WTC11 (cell line): ENCODE results near the gene SVIL. TPM values are rescaled to one million over a fixed set of nuclear protein-coding genes. Genes with fewer than 3 reads are reported as not detected.
"Not testable (repeated sequence)": the region's sequence is repeated elsewhere in the genome, so short reads cannot be mapped to it uniquely, and the experiment has no call there.

Experiments
- ATAC-seq: fragments of 200-7000 bp; cut with Tn5 transposase; 2 replicates; pipeline ENCODE4 v1.10.0; 2021; ENCODE audit warnings: mild to moderate bottlenecking, moderate library complexity
- CTCF ChIA-PET: fragments of 300-600 bp; sonication (Branson Sonifier 250); formaldehyde crosslinking; loops from one replicate; lab custom pipeline; 2021; ENCODE audit warnings: antibody characterized with exemption; lab: Charles Lee
- POLR2A ChIA-PET: fragments of 350-600 bp; sonication (Branson Sonifier 250); formaldehyde crosslinking; loops from one replicate; lab custom pipeline; 2021; ENCODE audit warnings: antibody characterized with exemption; lab: Charles Lee
- DNase-seq: peaks from one replicate; pipeline ENCODE4 v3.0.0; 2021; ENCODE audit warnings: low spot score
- H3K27ac Mint-ChIP-seq: 2 replicates; pipeline ENCODE4 v1.8.0; 2021; ENCODE audit warnings: mixed read lengths
- H3K27me3 Mint-ChIP-seq: 2 replicates; pipeline ENCODE4 v1.8.0; 2021; ENCODE audit warnings: low read depth, mild to moderate bottlenecking, moderate library complexity, mixed read lengths
- H3K36me3 Mint-ChIP-seq: 2 replicates; pipeline ENCODE4 v1.8.0; 2021; ENCODE audit warnings: mixed read lengths
- H3K4me1 Mint-ChIP-seq: 2 replicates; pipeline ENCODE4 v1.8.0; 2022; ENCODE audit warnings: mixed read lengths
- H3K4me3 Mint-ChIP-seq: 2 replicates; pipeline ENCODE4 v1.8.0; 2021; ENCODE audit warnings: mild to moderate bottlenecking, moderate library complexity, mixed read lengths
- H3K9me3 Mint-ChIP-seq: 2 replicates; pipeline ENCODE4 v1.8.0; 2021; ENCODE audit warnings: mixed read lengths
- ARID4B ChIP-seq: sonication (generic); formaldehyde crosslinking; IDR thresholded peaks from 2 replicates; pipeline ENCODE4 v1.8.0; 2023; ENCODE audit warnings: missing genetic modification reagents, mild to moderate bottlenecking, borderline replicate concordance
- CREM ChIP-seq: sonication (generic); formaldehyde crosslinking; IDR thresholded peaks from 2 replicates; pipeline ENCODE4 v1.8.1; 2022; ENCODE audit warnings: mild to moderate bottlenecking, missing genetic modification reagents, moderate library complexity
- CTCF ChIP-seq: fragments of 200-600 bp; IDR thresholded peaks from 2 replicates; pipeline ENCODE4 v1.8.0; 2022; ENCODE audit warnings: antibody characterized with exemption
- EMX1 ChIP-seq: fragments of 250-450 bp; sonication (Bioruptor Pico); IDR thresholded peaks from 2 replicates; pipeline ENCODE4 v1.8.0; 2021; ENCODE audit warnings: mild to moderate bottlenecking
- NFATC4 ChIP-seq: fragments of 250-450 bp; sonication (Bioruptor Pico); IDR thresholded peaks from 2 replicates; pipeline ENCODE4 v1.9.0; 2021; ENCODE audit warnings: mild to moderate bottlenecking
- PRRX2 ChIP-seq: fragments of 250-450 bp; sonication (Bioruptor Pico); IDR thresholded peaks from 2 replicates; pipeline ENCODE4 v1.8.0; 2021; ENCODE audit warnings: mild to moderate bottlenecking
- RORB ChIP-seq: fragments of 250-450 bp; sonication (Bioruptor Pico); IDR thresholded peaks from 2 replicates; pipeline ENCODE4 v1.9.0; 2021; ENCODE audit warnings: mild to moderate bottlenecking
- ZNF416 ChIP-seq: fragments of 250-450 bp; sonication (Bioruptor Pico); IDR thresholded peaks from 2 replicates; pipeline ENCODE4 v1.9.0; 2021; ENCODE audit warnings: mild to moderate bottlenecking, inconsistent platforms
- total RNA-seq: library from RNA; stranded (reverse); gene quantifications from 3 replicates; pipeline ENCODE4 v1.2.3, GENCODE V29; 2021
- TF ChIP-seq, protein P1 (sequence below): sonication (generic); formaldehyde crosslinking; IDR thresholded peaks from 2 replicates; pipeline ENCODE4 v1.8.1; 2023; ENCODE audit warnings: mild to moderate bottlenecking, missing genetic modification reagents

SVIL gene
- total RNA-seq, 1 experiment from 2014 or later = 27.1 TPM

GRCh38 chr10:29519659-29520058 lies 115.1 kb downstream of the SVIL start:
- no peaks in the 10 kb centered on the region for H3K27me3 Mint-ChIP-seq
- POLR2A ChIA-PET = no interaction called here
- no peak overlapping the region for H3K4me3 Mint-ChIP-seq
- ATAC-seq (no peak), DNase-seq (no peak)
- H3K9me3 Mint-ChIP-seq = no peaks in the 10 kb centered on the region
- peaks cover 9% of the 10 kb centered on the region for H3K4me1 Mint-ChIP-seq
- CTCF ChIA-PET = interaction anchor here (1.1 to 4.9 kb wide), 4 partner anchors 15 to 74 kb away, joined by 3 to 33 read pairs (median 4); no protein-coding TSS in a partner anchor
- H3K27ac Mint-ChIP-seq = no peak overlapping the region
- H3K36me3 Mint-ChIP-seq = peaks cover 41% of the 10 kb centered on the region
- TF ChIP-seq NFATC4 (CRISPR knock-in tag) (no peak), CREM (CRISPR knock-in tag) (no peak), ZNF416 (no peak), PRRX2 (CRISPR knock-in tag) (no peak), ARID4B (CRISPR knock-in tag) (no peak), RORB (CRISPR knock-in tag) (no peak)
- TF ChIP-seq, protein P1, sequence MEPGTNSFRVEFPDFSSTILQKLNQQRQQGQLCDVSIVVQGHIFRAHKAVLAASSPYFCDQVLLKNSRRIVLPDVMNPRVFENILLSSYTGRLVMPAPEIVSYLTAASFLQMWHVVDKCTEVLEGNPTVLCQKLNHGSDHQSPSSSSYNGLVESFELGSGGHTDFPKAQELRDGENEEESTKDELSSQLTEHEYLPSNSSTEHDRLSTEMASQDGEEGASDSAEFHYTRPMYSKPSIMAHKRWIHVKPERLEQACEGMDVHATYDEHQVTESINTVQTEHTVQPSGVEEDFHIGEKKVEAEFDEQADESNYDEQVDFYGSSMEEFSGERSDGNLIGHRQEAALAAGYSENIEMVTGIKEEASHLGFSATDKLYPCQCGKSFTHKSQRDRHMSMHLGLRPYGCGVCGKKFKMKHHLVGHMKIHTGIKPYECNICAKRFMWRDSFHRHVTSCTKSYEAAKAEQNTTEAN (CRISPR knock-in tag) = no peak

GRCh38 chr10:29517352-29517923 lies 117.3 kb downstream of the SVIL start:
- POLR2A ChIA-PET = no interaction called here
- H3K27ac Mint-ChIP-seq = no peak overlapping the region
- no peak overlapping the region for H3K4me3 Mint-ChIP-seq
- peak; percentile 98 for ATAC-seq
- H3K4me1 Mint-ChIP-seq = peaks cover 14% of the 10 kb centered on the region
- TF ChIP-seq EMX1 (CRISPR knock-in tag) = no peak
- TF ChIP-seq CTCF = peak; percentile 44; the same call in 1 of the 2 replicates
- H3K9me3 Mint-ChIP-seq = no peaks in the 10 kb centered on the region
- CTCF ChIA-PET = interaction anchor here (0.5 to 1.5 kb wide), 23 partner anchors 12 to 526 kb away, joined by 3 to 32 read pairs (median 3); no protein-coding TSS in a partner anchor
- peak; percentile 82 for DNase-seq
- no peaks in the 10 kb centered on the region for H3K27me3 Mint-ChIP-seq
- peaks cover 22% of the 10 kb centered on the region for H3K36me3 Mint-ChIP-seq

- H3K9me3 Mint-ChIP-seq, POLR2A ChIA-PET, H3K4me3 Mint-ChIP-seq, H3K27ac Mint-ChIP-seq, DNase-seq, H3K27me3 Mint-ChIP-seq, ATAC-seq: not testable (repeated sequence)
- CTCF ChIA-PET = interaction anchor here (0.8 to 1.5 kb wide), 12 partner anchors 13 to 219 kb away, joined by 3 to 32 read pairs (median 4); no protein-coding TSS in a partner anchor
- Mint-ChIP-seq H3K36me3 (peaks cover 21% of the 10 kb centered on the region), H3K4me1 (peaks cover 14% of the 10 kb centered on the region)
Observed at GRCh38 chr10:29516309-29516932, 118.3 kb downstream of the SVIL start.

GRCh38 chr10:29515879-29516278 lies 118.9 kb downstream of the SVIL start:
- CTCF ChIA-PET = interaction anchor here (1.0 to 3.7 kb wide), 2 partner anchors 19 to 20 kb away, joined by 3 to 20 read pairs; no protein-coding TSS in a partner anchor
- H3K9me3 Mint-ChIP-seq, H3K27me3 Mint-ChIP-seq, POLR2A ChIA-PET, H3K27ac Mint-ChIP-seq, H3K4me3 Mint-ChIP-seq, ATAC-seq, DNase-seq: not testable (repeated sequence)
- peaks cover 20% of the 10 kb centered on the region for H3K36me3 Mint-ChIP-seq
- H3K4me1 Mint-ChIP-seq = peaks cover 14% of the 10 kb centered on the region

DNA sequence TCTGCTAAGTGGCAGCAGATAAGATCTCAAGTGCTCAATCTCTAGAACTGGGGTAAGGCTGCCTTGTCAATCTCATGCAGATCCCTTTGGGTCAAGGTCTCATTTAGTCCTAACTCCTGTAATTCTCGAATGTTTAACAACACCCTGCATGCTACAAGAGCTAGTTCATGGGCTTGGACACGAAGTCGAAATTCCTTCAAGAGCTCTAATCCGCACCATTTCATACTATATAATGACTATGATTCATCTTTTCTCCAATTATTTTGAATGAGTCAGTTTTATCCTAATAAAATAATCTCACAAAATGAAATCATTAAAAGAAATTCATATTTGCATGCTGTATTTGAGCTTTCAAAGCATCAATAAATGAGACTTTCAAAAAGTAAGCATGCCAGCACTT lies 119.7 kb downstream of the SVIL start:
- H3K4me3 Mint-ChIP-seq, POLR2A ChIA-PET, H3K9me3 Mint-ChIP-seq, H3K27ac Mint-ChIP-seq, H3K27me3 Mint-ChIP-seq, ATAC-seq, DNase-seq: not testable (repeated sequence)
- CTCF ChIA-PET = interaction anchor here (1.0 to 3.7 kb wide), 3 partner anchors 18 to 239 kb away, joined by 3 to 20 read pairs (median 5); no protein-coding TSS in a partner anchor
- Mint-ChIP-seq H3K36me3 (peaks cover 15% of the 10 kb centered on the region; the same call in 1 of the 2 replicates), H3K4me1 (peaks cover 14% of the 10 kb centered on the region)
